Measurements from ENCODE around the gene ERBB2.
"Not testable (repeated sequence)": the region's sequence is repeated elsewhere in the genome, so short reads cannot be mapped to it uniquely, and the experiment has no call there.

Gene ERBB2

GRCh38 chr17:39711851-39712250 is 12.0 kb downstream of the ERBB2 start:
- no peak overlapping the region for H3K4me3 ChIP-seq (ENCODE audit: low read length)
- no peak for TF ChIP-seq ZNF274 (IDR thresholded peaks at IDR 0.05; ENCODE audit: low read depth, low read length)

DNA sequence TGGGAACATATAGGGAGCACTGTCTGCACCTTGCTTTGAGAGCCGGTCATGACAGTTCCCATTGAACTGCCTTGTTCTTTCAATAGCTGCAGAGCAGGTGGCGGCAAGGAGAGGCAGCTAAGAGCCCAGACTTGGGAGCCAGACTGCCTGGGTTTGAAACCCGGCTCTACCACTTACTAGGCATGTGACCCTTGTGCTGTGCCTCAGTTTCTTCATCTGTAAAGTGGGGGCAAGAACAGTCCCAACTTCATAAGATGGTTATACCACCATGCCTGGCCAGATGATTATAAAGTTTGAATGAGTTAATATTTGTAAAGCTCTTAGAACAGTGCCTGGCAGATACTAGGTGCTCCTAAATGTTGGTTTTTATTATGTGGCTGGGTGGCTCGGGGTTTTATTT is 14.4 kb downstream of the ERBB2 start:
- H3K4me3 ChIP-seq (ENCODE audit: low read length) = no peak overlapping the region
- no peak for TF ChIP-seq ZNF274 (IDR thresholded peaks at IDR 0.05; ENCODE audit: low read depth, low read length)

DNA sequence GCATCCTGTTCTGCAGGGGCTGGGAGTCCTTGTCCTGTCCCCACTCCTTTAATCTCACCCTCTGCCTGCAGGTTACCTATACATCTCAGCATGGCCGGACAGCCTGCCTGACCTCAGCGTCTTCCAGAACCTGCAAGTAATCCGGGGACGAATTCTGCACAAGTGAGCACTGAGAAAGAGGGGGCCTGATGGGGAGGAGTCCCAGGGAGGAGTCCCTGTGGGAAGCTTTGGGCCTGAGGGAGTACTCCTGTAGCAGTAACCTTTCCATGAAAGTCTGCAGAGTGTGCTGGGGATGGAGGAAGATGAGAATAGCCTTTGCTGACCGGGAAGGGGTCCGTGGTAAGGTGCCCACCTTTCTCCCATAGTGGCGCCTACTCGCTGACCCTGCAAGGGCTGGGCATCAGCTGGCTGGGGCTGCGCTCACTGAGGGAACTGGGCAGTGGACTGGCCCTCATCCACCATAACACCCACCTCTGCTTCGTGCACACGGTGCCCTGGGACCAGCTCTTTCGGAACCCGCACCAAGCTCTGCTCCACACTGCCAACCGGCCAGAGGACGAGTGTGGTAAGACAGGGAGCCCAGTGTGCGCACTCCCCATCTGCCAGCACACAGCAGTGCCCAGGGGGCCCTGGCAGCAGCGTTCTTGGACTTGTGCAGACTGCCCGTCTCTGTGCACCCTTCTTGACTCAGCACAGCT is 15.7 kb downstream of the ERBB2 start:
- no peak overlapping the region for H3K4me3 ChIP-seq (ENCODE audit: low read length)
- TF ChIP-seq ZNF274 (IDR thresholded peaks at IDR 0.05; ENCODE audit: low read depth, low read length) = no peak

- TF ChIP-seq ZNF274 (IDR thresholded peaks at IDR 0.05; ENCODE audit: low read depth, low read length) = no peak
Observed at GRCh38 chr17:39716073-39716818, 16.4 kb downstream of the ERBB2 start.

DNA sequence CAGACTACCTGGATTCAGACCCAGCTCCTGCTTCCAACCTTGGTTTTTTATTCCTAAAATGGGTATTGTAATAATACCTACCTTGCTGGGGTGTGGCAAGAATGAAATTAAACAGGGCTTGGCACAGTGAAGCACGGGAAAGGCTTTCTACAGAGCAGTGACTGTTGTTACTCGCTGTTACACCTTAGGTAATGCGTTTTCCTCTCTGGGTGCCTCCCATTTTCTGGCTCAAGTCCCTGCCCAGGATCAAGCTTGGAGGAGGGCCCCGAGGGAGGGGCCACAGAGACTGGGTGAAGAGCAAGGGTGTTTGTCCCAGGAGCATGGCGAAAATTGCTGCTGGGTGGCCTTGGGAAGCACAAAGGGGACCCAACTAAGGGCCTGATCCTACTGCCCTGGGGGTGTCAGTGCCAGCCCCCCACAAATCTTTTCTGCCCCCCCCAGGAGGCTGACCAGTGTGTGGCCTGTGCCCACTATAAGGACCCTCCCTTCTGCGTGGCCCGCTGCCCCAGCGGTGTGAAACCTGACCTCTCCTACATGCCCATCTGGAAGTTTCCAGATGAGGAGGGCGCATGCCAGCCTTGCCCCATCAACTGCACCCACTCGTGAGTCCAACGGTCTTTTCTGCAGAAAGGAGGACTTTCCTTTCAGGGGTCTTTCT is 17.1 kb downstream of the ERBB2 start:
- no peak for TF ChIP-seq ZNF274 (IDR thresholded peaks at IDR 0.05; ENCODE audit: low read depth, low read length)
- no peak overlapping the region for H3K4me3 ChIP-seq (ENCODE audit: low read length)

More at GRCh38 chr17:39716073-39716818, 16.4 kb downstream of the ERBB2 start:
- H3K4me3 ChIP-seq (ENCODE audit: low read length) = no peak overlapping the region

- no peak overlapping the region for H3K4me3 ChIP-seq (ENCODE audit: low read length)
- no peak for TF ChIP-seq ZNF274 (IDR thresholded peaks at IDR 0.05; ENCODE audit: low read depth, low read length)
Observed at GRCh38 chr17:39717660-39718059, 17.8 kb downstream of the ERBB2 start.

DNA sequence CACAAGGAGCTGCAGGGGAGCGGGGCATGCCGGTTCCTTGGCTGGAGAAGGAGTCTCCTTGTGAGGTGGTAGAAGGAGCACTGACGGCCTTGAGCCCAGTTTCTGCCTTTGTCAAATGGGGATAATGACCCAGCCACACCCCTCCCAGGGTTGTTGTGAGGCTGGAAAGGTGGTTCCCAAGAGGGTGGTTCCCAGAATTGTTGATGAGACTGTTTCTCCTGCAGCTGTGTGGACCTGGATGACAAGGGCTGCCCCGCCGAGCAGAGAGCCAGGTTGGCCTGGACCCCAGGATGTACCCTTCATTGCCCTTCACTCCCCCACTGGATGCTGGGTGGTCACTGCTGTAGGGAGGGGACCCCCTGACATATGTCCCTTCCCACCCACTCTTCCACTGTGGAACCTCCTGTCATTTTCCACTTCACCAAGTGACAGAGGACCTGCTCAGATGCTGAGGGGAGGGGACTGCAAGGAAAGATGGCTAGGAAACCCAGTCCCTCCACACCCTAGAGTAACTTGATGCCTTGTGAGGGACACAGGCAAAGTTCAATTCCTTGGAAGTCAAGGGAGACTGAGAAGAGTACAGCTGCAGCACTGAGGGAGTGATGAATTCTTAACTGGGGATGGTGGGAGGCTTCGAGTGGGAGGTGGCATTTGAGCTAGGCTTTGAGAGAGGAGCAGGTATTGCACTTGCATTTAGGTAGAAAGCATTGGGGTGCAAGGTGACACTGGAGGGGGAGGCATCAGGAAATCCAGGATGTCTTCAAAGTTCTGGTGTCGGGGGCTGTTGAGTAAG is 19.9 kb downstream of the ERBB2 start:
- TF ChIP-seq ZNF274 (IDR thresholded peaks at IDR 0.05; ENCODE audit: low read depth, low read length) = no peak
- H3K4me3 ChIP-seq (ENCODE audit: low read length) = no peak overlapping the region

GRCh38 chr17:39722104-39722503 is 22.2 kb downstream of the ERBB2 start:
- no peak overlapping the region for H3K4me3 ChIP-seq (ENCODE audit: low read length)
- no peak for TF ChIP-seq ZNF274 (IDR thresholded peaks at IDR 0.05; ENCODE audit: low read depth, low read length)

- no peak for TF ChIP-seq ZNF274 (IDR thresholded peaks at IDR 0.05; ENCODE audit: low read depth, low read length)
- H3K4me3 ChIP-seq (ENCODE audit: low read length) = no peak overlapping the region
Observed at GRCh38 chr17:39722965-39723848, 23.3 kb downstream of the ERBB2 start.

- H3K4me3 ChIP-seq (ENCODE audit: low read length) = no peak overlapping the region
- no peak for TF ChIP-seq ZNF274 (IDR thresholded peaks at IDR 0.05; ENCODE audit: low read depth, low read length)
Observed at GRCh38 chr17:39724731-39725130, 24.9 kb downstream of the ERBB2 start.

DNA sequence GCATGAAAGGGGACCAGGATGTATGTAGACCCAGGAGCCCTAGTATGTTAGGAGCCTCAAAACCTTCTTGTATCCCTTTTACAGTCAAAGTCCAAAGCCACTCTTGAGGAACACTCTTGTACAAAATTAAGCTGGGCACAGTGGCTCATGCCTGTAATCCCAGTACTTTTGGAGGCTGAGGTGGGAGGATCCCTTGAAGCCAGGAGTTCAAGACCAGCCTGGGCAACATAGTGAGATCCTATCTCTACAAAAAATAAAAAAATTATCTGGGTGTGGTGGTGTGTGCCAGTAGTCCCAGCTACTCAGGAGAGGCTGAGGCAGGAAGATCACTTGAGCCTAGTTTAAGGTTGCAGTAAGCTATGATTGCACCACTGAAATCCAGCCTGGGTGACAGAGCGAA is 26.1 kb downstream of the ERBB2 start:
- not testable (repeated sequence) for H3K4me3 ChIP-seq (ENCODE audit: low read length)

DNA sequence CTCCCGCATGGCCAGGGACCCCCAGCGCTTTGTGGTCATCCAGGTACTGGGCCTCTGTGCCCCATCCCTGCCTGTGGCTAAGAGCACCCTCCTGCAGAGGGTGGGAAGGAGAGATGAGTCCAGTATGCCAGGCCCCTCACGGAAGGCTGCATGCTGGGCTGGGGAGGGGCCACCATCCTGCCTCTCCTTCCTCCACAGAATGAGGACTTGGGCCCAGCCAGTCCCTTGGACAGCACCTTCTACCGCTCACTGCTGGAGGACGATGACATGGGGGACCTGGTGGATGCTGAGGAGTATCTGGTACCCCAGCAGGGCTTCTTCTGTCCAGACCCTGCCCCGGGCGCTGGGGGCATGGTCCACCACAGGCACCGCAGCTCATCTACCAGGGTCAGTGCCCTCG is 26.8 kb downstream of the ERBB2 start:
- TF ChIP-seq ZNF274 (IDR thresholded peaks at IDR 0.05; ENCODE audit: low read depth, low read length) = no peak

GRCh38 chr17:39727556-39727955 is 27.7 kb downstream of the ERBB2 start:
- no peak overlapping the region for H3K4me3 ChIP-seq (ENCODE audit: low read length)
- no peak for TF ChIP-seq ZNF274 (IDR thresholded peaks at IDR 0.05; ENCODE audit: low read depth, low read length)

More for the DNA sequence above, 26.8 kb downstream of the ERBB2 start:
- H3K4me3 ChIP-seq (ENCODE audit: low read length) = no peak overlapping the region

Data from GM08714 (cell line).